H1 (cell line): ENCODE data around the gene NHEJ1. TPM values are rescaled to one million over a fixed set of nuclear protein-coding genes. Genes with fewer than 3 reads are reported as not detected.

Experiments
- POLR2A ChIP-seq, 2 experiments: IDR thresholded peaks; 1 replicate in 1 of 2; 2 replicates in 1 of 2; pipeline ENCODE4 v1.6.1; 2011; ENCODE audit warnings: low read depth in 2 of 2, low read length in 2 of 2, mild to moderate bottlenecking in 2 of 2; ENCODE audit errors: control extremely low read depth in 1 of 2
- SAP30 ChIP-seq: fragments of 300-600 bp; sonication (generic); IDR thresholded peaks from 2 replicates; pipeline ENCODE4 v1.7.1; 2012; ENCODE audit warnings: low read length, moderate library complexity, mild to moderate bottlenecking, inconsistent platforms; ENCODE audit not compliant: insufficient read depth, insufficient replicate concordance
- TEAD4 ChIP-seq: IDR thresholded peaks from 2 replicates; pipeline ENCODE4 v1.6.1; 2012; ENCODE audit warnings: low read depth, low read length, inconsistent platforms, mixed read lengths
- polyA plus RNA-seq, 7 experiments: library from polyadenylated mRNA; depleted of rRNA in 3 of 7; stranded (reverse) in 5 of 7; unstranded in 2 of 7; fragments of >200 nt in 5 of 7; fragments of 200-250 nt in 2 of 7; gene quantifications; 1 replicate in 5 of 7; 2 replicates in 1 of 7; 4 replicates in 1 of 7; pipeline versions ENCODE4 v1.2.1 to v1.2.3, GENCODE V29; 2011 to 2013; ENCODE audit warnings: missing spikeins in 2 of 7, mixed read lengths in 2 of 7
- total RNA-seq: library from RNA; stranded (reverse); fragmentation: NEBNext Ultra II Directional; extraction: Animal tissue kit (Norgen Biotek cat#: 25700); gene quantifications from 2 replicates; pipeline ENCODE4 v1.2.1, GENCODE V29; 2021
- TF ChIP-seq, protein P1 (sequence below): fragments of 300-600 bp; sonication (generic); IDR thresholded peaks from 2 replicates; pipeline ENCODE4 v1.7.1; 2012; ENCODE audit warnings: low read length, moderate library complexity, mild to moderate bottlenecking, inconsistent platforms; ENCODE audit not compliant: insufficient replicate concordance
- TF ChIP-seq, protein P2 (sequence below): IDR thresholded peaks from 2 replicates; pipeline ENCODE4 v1.6.1; 2011; ENCODE audit warnings: low read length, improper control_type of control experiment
- TF ChIP-seq, protein P3 (sequence below), 3 experiments: IDR thresholded peaks; 1 replicate in 2 of 3; 2 replicates in 1 of 3; pipeline versions ENCODE4 v1.5.1 to v1.6.1; 2011; ENCODE audit warnings: low read length in 3 of 3, mild to moderate bottlenecking in 3 of 3, inconsistent platforms in 2 of 3, low read depth in 1 of 3, moderate library complexity in 1 of 3; ENCODE audit not compliant: insufficient read depth in 1 of 3; ENCODE audit errors: control extremely low read depth in 1 of 3

NHEJ1 gene
- total and polyA plus RNA-seq, 2 of the 8 experiments (the other 6 are each of a cell fraction or from before 2014, with no cell fraction given): 22.7 to 24.1 TPM

DNA sequence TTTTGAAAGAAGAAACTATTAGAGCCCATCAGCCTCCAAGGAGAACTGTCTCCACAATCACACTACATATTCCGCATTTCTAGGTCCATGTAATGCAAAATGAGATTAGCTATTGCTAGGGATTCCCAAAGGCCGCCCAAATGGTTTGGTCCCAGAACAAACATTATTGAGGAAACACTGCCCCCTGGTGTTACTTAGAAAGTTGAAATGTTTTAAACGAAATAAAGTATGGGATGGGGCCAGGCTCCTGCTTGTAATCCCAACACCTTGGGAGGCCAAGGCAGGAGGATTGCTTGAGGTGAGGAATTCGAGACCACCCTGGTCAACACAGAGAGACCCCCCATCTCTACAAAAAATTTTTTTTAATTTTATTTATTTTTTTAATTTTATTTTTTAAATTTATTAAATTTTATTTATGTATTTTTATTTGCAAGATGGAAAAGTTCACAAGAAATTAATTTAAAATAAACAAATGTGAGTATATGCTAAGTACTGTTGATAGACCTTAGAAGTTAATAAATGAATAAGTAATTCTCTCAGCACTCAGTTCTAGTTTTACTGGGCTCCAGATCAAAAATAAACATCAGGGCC, 5.5 kb downstream of the NHEJ1 start (continued):
- TF ChIP-seq, protein P1, sequence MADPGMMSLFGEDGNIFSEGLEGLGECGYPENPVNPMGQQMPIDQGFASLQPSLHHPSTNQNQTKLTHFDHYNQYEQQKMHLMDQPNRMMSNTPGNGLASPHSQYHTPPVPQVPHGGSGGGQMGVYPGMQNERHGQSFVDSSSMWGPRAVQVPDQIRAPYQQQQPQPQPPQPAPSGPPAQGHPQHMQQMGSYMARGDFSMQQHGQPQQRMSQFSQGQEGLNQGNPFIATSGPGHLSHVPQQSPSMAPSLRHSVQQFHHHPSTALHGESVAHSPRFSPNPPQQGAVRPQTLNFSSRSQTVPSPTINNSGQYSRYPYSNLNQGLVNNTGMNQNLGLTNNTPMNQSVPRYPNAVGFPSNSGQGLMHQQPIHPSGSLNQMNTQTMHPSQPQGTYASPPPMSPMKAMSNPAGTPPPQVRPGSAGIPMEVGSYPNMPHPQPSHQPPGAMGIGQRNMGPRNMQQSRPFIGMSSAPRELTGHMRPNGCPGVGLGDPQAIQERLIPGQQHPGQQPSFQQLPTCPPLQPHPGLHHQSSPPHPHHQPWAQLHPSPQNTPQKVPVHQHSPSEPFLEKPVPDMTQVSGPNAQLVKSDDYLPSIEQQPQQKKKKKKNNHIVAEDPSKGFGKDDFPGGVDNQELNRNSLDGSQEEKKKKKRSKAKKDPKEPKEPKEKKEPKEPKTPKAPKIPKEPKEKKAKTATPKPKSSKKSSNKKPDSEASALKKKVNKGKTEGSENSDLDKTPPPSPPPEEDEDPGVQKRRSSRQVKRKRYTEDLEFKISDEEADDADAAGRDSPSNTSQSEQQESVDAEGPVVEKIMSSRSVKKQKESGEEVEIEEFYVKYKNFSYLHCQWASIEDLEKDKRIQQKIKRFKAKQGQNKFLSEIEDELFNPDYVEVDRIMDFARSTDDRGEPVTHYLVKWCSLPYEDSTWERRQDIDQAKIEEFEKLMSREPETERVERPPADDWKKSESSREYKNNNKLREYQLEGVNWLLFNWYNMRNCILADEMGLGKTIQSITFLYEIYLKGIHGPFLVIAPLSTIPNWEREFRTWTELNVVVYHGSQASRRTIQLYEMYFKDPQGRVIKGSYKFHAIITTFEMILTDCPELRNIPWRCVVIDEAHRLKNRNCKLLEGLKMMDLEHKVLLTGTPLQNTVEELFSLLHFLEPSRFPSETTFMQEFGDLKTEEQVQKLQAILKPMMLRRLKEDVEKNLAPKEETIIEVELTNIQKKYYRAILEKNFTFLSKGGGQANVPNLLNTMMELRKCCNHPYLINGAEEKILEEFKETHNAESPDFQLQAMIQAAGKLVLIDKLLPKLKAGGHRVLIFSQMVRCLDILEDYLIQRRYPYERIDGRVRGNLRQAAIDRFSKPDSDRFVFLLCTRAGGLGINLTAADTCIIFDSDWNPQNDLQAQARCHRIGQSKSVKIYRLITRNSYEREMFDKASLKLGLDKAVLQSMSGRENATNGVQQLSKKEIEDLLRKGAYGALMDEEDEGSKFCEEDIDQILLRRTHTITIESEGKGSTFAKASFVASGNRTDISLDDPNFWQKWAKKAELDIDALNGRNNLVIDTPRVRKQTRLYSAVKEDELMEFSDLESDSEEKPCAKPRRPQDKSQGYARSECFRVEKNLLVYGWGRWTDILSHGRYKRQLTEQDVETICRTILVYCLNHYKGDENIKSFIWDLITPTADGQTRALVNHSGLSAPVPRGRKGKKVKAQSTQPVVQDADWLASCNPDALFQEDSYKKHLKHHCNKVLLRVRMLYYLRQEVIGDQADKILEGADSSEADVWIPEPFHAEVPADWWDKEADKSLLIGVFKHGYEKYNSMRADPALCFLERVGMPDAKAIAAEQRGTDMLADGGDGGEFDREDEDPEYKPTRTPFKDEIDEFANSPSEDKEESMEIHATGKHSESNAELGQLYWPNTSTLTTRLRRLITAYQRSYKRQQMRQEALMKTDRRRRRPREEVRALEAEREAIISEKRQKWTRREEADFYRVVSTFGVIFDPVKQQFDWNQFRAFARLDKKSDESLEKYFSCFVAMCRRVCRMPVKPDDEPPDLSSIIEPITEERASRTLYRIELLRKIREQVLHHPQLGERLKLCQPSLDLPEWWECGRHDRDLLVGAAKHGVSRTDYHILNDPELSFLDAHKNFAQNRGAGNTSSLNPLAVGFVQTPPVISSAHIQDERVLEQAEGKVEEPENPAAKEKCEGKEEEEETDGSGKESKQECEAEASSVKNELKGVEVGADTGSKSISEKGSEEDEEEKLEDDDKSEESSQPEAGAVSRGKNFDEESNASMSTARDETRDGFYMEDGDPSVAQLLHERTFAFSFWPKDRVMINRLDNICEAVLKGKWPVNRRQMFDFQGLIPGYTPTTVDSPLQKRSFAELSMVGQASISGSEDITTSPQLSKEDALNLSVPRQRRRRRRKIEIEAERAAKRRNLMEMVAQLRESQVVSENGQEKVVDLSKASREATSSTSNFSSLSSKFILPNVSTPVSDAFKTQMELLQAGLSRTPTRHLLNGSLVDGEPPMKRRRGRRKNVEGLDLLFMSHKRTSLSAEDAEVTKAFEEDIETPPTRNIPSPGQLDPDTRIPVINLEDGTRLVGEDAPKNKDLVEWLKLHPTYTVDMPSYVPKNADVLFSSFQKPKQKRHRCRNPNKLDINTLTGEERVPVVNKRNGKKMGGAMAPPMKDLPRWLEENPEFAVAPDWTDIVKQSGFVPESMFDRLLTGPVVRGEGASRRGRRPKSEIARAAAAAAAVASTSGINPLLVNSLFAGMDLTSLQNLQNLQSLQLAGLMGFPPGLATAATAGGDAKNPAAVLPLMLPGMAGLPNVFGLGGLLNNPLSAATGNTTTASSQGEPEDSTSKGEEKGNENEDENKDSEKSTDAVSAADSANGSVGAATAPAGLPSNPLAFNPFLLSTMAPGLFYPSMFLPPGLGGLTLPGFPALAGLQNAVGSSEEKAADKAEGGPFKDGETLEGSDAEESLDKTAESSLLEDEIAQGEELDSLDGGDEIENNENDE: no peak
- TF ChIP-seq, protein P2, sequence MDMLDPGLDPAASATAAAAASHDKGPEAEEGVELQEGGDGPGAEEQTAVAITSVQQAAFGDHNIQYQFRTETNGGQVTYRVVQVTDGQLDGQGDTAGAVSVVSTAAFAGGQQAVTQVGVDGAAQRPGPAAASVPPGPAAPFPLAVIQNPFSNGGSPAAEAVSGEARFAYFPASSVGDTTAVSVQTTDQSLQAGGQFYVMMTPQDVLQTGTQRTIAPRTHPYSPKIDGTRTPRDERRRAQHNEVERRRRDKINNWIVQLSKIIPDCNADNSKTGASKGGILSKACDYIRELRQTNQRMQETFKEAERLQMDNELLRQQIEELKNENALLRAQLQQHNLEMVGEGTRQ: no peak
- TF ChIP-seq POLR2A (IDR thresholded peaks at IDR 0.05; ENCODE audit: control extremely low read depth in 1 of 2, low read depth in 2 of 2, low read length in 2 of 2) (no peak), TEAD4 (0 out of 2 replicates have a peak, but pooled peaks have one; percentile 14), SAP30 (no peak)
- TF ChIP-seq, protein P3, sequence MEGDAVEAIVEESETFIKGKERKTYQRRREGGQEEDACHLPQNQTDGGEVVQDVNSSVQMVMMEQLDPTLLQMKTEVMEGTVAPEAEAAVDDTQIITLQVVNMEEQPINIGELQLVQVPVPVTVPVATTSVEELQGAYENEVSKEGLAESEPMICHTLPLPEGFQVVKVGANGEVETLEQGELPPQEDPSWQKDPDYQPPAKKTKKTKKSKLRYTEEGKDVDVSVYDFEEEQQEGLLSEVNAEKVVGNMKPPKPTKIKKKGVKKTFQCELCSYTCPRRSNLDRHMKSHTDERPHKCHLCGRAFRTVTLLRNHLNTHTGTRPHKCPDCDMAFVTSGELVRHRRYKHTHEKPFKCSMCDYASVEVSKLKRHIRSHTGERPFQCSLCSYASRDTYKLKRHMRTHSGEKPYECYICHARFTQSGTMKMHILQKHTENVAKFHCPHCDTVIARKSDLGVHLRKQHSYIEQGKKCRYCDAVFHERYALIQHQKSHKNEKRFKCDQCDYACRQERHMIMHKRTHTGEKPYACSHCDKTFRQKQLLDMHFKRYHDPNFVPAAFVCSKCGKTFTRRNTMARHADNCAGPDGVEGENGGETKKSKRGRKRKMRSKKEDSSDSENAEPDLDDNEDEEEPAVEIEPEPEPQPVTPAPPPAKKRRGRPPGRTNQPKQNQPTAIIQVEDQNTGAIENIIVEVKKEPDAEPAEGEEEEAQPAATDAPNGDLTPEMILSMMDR (IDR thresholded peaks at IDR 0.05; ENCODE audit: control extremely low read depth in 1 of 3, insufficient read depth in 1 of 3, low read depth in 1 of 3, low read length in 3 of 3): peak in 2 of 3 experiments; percentile 45 to 70; a peak in 3 of 4 replicates
